Measurements from ENCODE around the gene PARP6. TPM values are rescaled to one million over a fixed set of nuclear protein-coding genes. Genes with fewer than 3 reads are reported as not detected.
A peak's percentile ranks its signal among the peaks of the same experiment; 100 is the strongest.

The PARP6 gene
- total RNA-seq, 4 donors from 2014 or later = 52.4 to 65.7 (median 59.4) TPM

DNA sequence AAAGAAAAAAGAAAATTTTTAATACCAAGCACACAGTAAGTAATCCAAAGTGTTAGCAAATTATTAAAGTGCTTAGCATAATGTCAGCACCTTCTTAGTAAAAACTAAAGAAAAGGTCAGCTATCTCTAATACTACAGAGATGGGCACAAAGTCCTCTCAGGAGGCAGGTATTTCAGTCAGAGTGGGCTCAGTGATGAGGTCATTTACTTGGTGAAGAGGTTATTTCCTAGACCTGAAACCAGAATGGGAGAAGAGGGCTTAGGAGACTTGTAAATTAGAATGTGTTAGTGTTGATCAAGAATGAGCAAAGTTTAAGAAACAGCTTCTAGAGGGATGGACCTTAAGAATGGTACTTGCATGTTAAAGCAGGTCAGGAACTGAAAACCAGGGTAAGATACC lies 32.7 kb downstream of the PARP6 start:
- no peak for DNase-seq (ENCODE audit: low spot score)
- no peak for ATAC-seq (ENCODE audit: low FRiP score)
- TF ChIP-seq, protein P1, sequence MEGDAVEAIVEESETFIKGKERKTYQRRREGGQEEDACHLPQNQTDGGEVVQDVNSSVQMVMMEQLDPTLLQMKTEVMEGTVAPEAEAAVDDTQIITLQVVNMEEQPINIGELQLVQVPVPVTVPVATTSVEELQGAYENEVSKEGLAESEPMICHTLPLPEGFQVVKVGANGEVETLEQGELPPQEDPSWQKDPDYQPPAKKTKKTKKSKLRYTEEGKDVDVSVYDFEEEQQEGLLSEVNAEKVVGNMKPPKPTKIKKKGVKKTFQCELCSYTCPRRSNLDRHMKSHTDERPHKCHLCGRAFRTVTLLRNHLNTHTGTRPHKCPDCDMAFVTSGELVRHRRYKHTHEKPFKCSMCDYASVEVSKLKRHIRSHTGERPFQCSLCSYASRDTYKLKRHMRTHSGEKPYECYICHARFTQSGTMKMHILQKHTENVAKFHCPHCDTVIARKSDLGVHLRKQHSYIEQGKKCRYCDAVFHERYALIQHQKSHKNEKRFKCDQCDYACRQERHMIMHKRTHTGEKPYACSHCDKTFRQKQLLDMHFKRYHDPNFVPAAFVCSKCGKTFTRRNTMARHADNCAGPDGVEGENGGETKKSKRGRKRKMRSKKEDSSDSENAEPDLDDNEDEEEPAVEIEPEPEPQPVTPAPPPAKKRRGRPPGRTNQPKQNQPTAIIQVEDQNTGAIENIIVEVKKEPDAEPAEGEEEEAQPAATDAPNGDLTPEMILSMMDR (IDR thresholded peaks at IDR 0.05) = no peak

DNA sequence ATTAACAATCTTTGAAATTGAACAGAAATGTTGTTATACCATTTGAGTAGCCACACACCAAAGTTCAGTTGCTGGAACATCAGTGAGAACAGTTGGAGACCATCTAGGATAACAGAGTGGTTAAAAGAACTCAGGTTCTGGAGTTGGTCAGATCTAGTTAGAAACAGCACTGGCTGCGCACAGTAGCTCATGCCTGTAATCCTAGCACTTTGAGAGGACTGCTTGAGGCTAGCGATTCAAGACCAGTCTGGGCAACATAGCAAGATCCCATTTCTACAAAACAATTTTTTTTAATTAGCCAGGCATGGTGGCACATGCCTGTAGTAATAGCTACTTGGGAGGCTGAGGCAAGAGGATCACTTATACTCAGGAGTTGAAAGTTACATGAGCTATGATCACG lies 33.8 kb downstream of the PARP6 start:
- DNase-seq (ENCODE audit: low spot score) = no peak
- TF ChIP-seq, protein P1 (IDR thresholded peaks at IDR 0.05) = no peak
- ATAC-seq (ENCODE audit: low FRiP score) = no peak

DNA sequence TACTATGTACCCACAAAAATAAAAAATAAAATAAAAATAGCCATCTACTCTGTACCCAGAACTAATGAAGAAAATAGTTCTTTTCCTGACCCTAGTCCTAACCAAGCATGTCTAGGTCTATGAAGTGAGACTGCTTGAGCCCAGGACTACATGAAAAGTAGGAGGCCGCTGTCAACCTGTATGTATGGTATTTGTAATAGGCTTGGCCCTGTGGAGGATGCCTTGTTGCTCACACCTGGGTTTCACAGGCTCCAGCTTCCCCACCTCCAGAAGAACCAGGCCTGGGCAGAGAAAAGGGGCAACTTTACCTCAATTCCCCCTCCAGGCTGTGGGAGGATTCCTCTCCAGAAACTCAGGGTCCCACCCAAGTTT lies 34.5 kb downstream of the PARP6 start:
- peak; percentile 14 for ATAC-seq (ENCODE audit: low FRiP score)
- TF ChIP-seq, protein P1 (IDR thresholded peaks at IDR 0.05) = no peak
- DNase-seq (ENCODE audit: low spot score) = no peak

DNA sequence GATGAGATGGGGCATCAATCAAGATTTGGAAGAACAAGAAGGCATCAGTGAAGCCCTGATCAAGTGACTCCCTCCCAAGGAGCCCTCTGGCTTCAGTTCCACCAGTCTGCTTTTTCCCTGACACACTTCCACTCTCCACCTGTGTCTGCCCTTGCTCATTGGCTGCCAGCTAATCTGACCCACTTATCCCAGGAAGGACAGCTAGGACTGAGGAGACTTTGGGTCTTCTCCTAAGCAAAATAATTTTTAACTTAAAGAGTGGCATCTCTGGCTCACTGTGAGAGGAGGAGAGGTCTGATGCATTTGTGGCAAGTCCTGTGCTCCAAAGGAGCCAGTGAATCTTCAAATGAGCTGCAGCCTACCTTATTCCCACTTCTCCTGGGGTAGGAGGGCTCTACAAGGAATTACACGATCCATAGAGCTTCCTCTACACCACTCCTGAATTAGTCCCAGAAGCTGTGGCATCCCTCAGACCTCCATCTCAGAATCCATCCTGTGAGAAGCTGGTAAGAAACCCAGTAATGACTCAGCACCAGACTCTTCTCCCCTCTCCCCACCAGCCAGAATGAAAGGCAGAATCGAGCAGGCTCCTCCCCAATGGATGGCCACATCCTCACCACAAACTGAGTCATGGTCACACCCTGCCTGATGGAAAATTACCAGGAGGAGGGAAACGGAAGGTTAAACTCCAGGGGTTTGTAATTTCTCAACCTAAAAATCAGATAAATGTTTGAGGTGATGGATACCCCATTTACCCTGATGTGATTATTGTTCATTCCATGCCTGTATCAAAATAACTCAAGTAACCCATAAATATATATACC lies 35.1 kb downstream of the PARP6 start:
- DNase-seq (ENCODE audit: low spot score) (peak; percentile 89), ATAC-seq (ENCODE audit: low FRiP score) (peak; percentile 94)
- TF ChIP-seq, protein P1 (IDR thresholded peaks at IDR 0.05) = no peak

DNA sequence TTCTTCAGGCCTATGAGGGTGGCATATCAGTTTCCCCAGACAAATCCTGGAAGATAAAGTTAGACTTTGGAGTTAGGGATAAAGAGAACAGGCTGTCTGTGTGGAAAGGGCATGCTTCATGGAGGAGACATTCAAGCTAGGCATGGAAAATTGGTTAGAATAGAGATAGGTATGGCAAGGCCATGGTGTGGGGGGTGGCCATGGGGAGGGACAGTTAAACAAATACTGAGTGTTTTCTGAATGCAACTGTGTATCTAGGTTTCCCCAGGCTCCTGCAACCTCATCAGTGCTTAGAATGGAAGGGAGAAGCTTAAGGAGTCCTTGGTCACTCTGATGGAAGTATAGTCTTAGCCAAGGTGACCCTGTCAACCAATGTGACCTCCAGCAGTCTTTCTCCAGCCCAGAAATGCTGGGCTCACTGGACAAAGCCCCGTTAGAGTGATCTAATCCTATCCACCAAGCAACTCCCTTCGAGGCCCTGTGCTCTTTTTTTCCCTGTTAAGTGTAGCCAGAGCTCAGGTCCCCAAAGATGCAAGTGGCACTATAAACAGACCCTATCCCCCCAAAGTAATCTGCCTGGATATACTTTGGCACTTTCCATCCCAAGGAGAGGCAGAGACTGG lies 35.9 kb downstream of the PARP6 start:
- DNase-seq (ENCODE audit: low spot score) = no peak
- no peak for ATAC-seq (ENCODE audit: low FRiP score)
- TF ChIP-seq, protein P1 (IDR thresholded peaks at IDR 0.05) = no peak

DNA sequence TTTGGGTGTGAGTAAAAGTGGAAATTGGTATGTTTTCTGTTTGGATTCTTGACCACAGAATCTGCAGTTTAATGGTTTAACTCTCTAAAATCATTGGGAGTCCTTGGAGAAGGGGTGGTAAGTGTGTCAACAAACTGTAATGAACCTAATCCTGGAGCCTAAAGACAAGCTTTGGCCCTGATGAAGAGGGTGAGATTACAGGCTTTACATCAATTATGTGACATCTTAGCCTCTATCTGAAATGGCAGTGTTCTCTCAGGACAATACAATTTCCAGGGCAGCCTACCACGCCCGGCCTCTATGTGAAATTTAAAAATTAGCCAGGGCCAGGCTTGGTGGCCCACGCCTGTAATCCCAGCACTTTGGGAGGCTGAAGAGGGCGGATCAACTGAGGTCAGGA lies 37.1 kb downstream of the PARP6 start:
- ATAC-seq (ENCODE audit: low FRiP score) (no peak), DNase-seq (ENCODE audit: low spot score) (no peak)
- TF ChIP-seq, protein P1 (IDR thresholded peaks at IDR 0.05) = no peak

DNA sequence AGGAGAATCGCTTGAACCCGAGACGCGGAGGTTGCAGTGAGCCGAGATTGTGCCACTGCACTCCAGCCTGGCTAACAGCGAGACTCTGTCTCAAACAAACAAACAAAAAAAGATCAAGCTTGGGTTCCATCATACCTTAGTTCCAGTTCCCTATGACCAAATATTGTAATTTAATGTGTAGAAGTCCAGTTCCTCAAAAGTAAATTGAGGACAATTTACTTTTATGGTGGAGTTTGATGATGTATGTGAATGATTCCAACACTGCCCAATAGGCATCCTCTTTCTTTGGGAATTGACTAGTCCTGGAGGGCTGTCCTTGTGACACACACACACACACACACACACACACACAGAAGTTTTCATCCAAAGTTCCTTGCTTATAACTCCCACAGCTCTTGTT lies 38.6 kb downstream of the PARP6 start:
- ATAC-seq (ENCODE audit: low FRiP score) = no peak

More for the DNA sequence above, 38.6 kb downstream of the PARP6 start:
- TF ChIP-seq, protein P1 (IDR thresholded peaks at IDR 0.05) = no peak
- DNase-seq (ENCODE audit: low spot score) = no peak
